ENCODE measurements around the gene FSD1L.

FSD1L gene

GRCh38 chr9:105421154-105421553 lies 26.7 kb upstream of the FSD1L start:
- Mint-ChIP-seq H3K27me3 (ENCODE audit: low read depth) (peaks cover 13% of the 10 kb centered on the region), H3K4me1 (ENCODE audit: low read depth) (peaks cover 9% of the 10 kb centered on the region), H3K27ac (no peak overlapping the region), H3K36me3 (ENCODE audit: low read depth) (no peaks in the 10 kb centered on the region), H3K4me3 (no peak overlapping the region), H3K9me3 (no peaks in the 10 kb centered on the region)
- DNase-seq (ENCODE audit: low spot score) = no peak

- Mint-ChIP-seq H3K9me3 (no peaks in the 10 kb centered on the region), H3K4me1 (ENCODE audit: low read depth) (peaks cover 2% of the 10 kb centered on the region), H3K27ac (no peak overlapping the region), H3K4me3 (no peak overlapping the region), H3K36me3 (ENCODE audit: low read depth) (no peaks in the 10 kb centered on the region), H3K27me3 (ENCODE audit: low read depth) (peaks cover 15% of the 10 kb centered on the region)
- no peak for DNase-seq (ENCODE audit: low spot score)
These were observed 26.0 kb upstream of the FSD1L start for GRCh38 chr9:105421864-105422263.

DNA sequence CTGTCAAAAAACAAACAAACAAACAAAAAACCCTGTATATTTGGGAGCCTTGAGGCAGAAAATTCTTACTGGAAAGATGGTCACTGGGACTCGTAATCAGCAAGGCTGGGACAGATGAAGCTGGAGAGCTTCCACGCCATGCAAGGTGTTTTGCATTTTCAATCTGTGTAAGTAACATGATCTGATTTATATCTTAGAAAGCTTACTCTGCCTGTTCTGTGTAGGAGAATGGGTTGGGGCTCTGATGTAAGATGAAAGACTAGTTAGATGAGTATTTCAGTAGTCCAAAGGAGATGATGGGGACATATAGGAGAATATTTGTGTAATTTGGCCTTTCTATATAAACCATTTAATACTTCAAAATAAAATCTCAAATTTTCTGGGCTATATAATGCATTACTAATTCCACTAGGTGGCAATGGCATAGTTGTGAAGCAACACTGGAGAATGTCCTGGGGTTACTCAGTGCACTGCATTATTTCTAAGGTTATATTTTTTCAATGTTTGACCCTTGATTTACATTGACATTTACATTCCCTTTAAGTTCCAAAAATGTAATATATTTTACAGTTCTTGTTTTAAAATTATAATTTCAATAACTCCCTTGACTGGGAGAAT lies 21.9 kb upstream of the FSD1L start:
- no peak overlapping the region for H3K27ac Mint-ChIP-seq
- no peaks in the 10 kb centered on the region for H3K9me3 Mint-ChIP-seq
- DNase-seq (ENCODE audit: low spot score) = no peak
- no peaks in the 10 kb centered on the region for H3K4me1 Mint-ChIP-seq (ENCODE audit: low read depth)
- no peak overlapping the region for H3K4me3 Mint-ChIP-seq
- no peaks in the 10 kb centered on the region for H3K36me3 Mint-ChIP-seq (ENCODE audit: low read depth)
- peaks cover 18% of the 10 kb centered on the region for H3K27me3 Mint-ChIP-seq (ENCODE audit: low read depth)

GRCh38 chr9:105426657-105427056 lies 21.2 kb upstream of the FSD1L start:
- Mint-ChIP-seq H3K27ac (no peak overlapping the region), H3K27me3 (ENCODE audit: low read depth) (peaks cover 18% of the 10 kb centered on the region), H3K4me1 (ENCODE audit: low read depth) (no peaks in the 10 kb centered on the region), H3K9me3 (no peaks in the 10 kb centered on the region), H3K36me3 (ENCODE audit: low read depth) (no peaks in the 10 kb centered on the region), H3K4me3 (no peak overlapping the region)
- no peak for DNase-seq (ENCODE audit: low spot score)

- H3K36me3 Mint-ChIP-seq (ENCODE audit: low read depth) = no peaks in the 10 kb centered on the region
- no peaks in the 10 kb centered on the region for H3K4me1 Mint-ChIP-seq (ENCODE audit: low read depth)
- H3K4me3 Mint-ChIP-seq = no peak overlapping the region
- H3K27ac Mint-ChIP-seq = no peak overlapping the region
- H3K9me3 Mint-ChIP-seq = no peaks in the 10 kb centered on the region
- peaks cover 14% of the 10 kb centered on the region for H3K27me3 Mint-ChIP-seq (ENCODE audit: low read depth)
- DNase-seq (ENCODE audit: low spot score) = no peak
These were observed 16.2 kb upstream of the FSD1L start for GRCh38 chr9:105431424-105432246.

DNA sequence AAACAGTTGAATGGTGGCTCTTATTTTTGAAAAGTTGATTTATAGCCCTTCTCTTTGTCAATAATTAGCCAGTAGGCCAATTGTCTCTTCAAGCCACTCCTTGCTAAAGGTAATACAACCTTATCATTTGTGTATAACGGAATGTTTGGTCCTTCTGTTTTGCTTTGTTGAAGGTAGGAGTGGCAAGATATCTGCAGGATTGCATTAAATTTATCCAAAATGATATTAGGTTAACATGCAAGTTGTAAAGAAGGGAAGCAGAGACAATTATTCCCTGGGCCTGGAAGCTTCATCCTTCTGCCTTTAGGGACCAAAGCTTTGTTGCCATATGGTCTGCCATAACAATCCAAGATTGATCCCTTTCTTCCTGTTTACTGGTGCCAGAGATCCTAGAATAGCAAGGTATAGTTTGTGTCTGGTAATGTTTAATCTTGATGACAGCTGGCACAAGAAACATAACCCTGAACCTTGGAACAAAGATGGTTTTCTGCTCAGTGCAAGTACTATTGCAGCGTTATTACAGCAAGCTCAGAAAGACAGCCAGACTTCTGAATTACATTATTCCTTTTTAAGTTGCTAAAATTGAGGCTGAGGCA lies 15.5 kb upstream of the FSD1L start:
- Mint-ChIP-seq H3K27me3 (ENCODE audit: low read depth) (peaks cover 11% of the 10 kb centered on the region), H3K9me3 (no peaks in the 10 kb centered on the region), H3K36me3 (ENCODE audit: low read depth) (no peaks in the 10 kb centered on the region), H3K4me1 (ENCODE audit: low read depth) (no peaks in the 10 kb centered on the region), H3K4me3 (no peak overlapping the region), H3K27ac (no peak overlapping the region)
- no peak for DNase-seq (ENCODE audit: low spot score)

DNA sequence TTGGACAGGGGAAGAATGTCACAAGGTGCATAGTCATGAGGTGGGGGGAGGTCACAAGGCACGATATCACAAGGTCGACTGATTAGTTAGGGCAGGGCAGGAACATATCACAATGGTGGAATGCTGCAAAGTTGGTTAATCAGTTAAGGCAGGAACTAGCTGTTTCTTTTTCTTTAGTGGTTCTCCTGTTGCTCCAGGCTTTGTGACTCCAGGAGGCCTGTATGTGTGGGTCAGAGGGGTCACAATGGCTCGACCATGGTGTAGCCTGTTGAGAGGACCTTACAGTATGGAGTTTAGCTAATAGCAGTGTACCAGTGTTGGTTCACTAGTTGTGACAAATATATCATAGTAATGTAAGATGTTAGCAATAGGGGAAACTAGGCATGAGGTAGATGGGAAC lies 12.4 kb upstream of the FSD1L start:
- no peak for DNase-seq (ENCODE audit: low spot score)
- no peak overlapping the region for H3K4me3 Mint-ChIP-seq
- no peaks in the 10 kb centered on the region for H3K36me3 Mint-ChIP-seq (ENCODE audit: low read depth)
- peaks cover 17% of the 10 kb centered on the region for H3K27me3 Mint-ChIP-seq (ENCODE audit: low read depth)
- H3K27ac Mint-ChIP-seq = no peak overlapping the region
- no peaks in the 10 kb centered on the region for H3K9me3 Mint-ChIP-seq
- no peaks in the 10 kb centered on the region for H3K4me1 Mint-ChIP-seq (ENCODE audit: low read depth)

DNA sequence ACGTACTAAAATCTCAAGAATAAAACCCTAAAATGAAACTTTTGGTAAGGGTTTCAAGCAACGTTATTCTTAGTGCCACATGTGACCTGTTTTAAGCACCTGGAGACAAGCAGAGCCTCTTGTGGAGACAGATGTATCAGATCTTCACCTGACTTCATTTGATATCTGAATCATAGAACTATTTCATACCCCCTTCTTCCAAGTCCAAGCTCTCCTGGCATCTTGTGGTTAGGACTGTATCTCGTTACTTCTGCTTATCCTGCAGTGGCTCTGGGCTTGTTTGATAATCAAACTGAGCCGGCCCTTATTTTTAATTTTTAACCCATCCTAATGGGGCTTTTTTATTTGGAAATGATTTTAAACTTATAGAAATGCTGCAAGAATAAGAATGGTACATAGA lies 11.1 kb upstream of the FSD1L start:
- Mint-ChIP-seq H3K27ac (no peak overlapping the region), H3K4me3 (no peak overlapping the region), H3K27me3 (ENCODE audit: low read depth) (peaks cover 18% of the 10 kb centered on the region), H3K9me3 (no peaks in the 10 kb centered on the region), H3K36me3 (ENCODE audit: low read depth) (no peaks in the 10 kb centered on the region), H3K4me1 (ENCODE audit: low read depth) (no peaks in the 10 kb centered on the region)
- no peak for DNase-seq (ENCODE audit: low spot score)

DNA sequence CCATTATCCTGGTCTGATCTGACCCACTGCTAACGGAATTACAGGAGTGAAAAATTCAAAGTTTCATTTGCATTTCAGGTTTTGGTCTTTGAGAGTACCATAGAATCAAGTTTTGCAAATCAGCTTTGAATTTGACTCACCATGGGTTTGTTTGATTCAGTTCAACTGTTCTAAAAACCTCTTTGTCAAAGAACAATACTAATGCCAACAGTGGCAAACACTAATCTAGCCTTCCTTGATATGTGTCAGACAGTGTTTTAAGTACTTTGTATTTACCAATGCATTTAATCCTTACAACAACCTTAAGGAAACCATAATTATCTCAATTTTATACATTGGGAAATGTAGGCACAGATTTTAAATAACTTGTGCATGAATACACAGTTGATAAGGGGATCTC lies 10.1 kb upstream of the FSD1L start:
- no peaks in the 10 kb centered on the region for H3K36me3 Mint-ChIP-seq (ENCODE audit: low read depth)
- no peak for DNase-seq (ENCODE audit: low spot score)
- no peaks in the 10 kb centered on the region for H3K4me1 Mint-ChIP-seq (ENCODE audit: low read depth)
- no peak overlapping the region for H3K4me3 Mint-ChIP-seq
- H3K27ac Mint-ChIP-seq = no peak overlapping the region
- H3K27me3 Mint-ChIP-seq (ENCODE audit: low read depth) = peaks cover 14% of the 10 kb centered on the region
- no peaks in the 10 kb centered on the region for H3K9me3 Mint-ChIP-seq

DNA sequence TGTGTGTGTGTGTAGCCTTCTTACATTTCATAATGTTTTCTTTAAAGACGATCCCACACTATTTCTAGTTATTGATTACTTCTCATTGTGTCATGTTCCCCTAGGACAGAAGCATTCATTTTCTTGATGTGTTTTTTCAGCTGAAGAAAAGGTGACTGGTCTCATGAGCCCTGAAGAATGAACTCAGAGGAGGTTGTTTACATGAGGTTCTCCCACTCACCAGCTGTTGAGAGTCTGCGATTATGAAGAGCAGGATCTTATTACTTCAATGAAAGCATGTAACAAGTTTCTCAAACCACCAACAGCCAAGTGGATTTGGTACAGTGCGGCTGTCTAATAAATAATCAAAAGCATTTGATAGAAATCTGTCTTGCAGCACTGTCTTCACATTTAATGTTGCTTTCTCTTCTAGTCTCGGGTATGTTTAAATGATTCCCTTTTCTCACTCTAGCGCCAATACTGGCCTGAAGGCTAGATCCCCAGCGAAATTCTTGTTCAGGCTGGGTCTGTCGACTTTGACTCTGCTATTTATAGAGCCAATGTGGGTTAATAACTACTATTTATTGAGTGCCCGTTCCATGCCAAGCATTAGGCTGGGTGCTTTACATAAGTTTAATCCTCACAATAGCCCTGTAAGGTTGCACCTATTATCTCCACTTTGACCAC lies 9.6 kb upstream of the FSD1L start:
- Mint-ChIP-seq H3K27ac (no peak overlapping the region), H3K9me3 (no peaks in the 10 kb centered on the region), H3K4me3 (no peak overlapping the region), H3K4me1 (ENCODE audit: low read depth) (no peaks in the 10 kb centered on the region), H3K27me3 (ENCODE audit: low read depth) (peaks cover 14% of the 10 kb centered on the region), H3K36me3 (ENCODE audit: low read depth) (no peaks in the 10 kb centered on the region)
- DNase-seq (ENCODE audit: low spot score) = no peak

DNA sequence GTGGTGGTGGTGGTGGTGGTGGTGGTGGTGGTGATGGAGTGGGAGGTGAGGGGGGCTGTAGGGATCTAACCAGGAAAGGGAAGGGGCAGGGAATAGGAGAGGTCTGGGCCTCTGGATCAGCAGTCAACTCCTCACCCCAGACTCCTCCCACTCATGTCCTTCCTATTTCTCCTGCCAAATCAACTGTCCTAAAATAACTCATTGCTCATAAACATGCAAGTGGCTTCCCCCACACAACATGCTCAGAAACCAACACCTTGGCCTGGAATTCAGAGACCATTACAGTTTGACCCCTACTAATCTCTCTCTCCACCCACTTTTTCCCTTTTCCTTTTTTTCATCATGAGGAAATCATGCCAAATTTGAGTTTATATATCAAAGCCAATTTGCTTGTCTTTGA lies 8.4 kb upstream of the FSD1L start:
- H3K4me1 Mint-ChIP-seq (ENCODE audit: low read depth) = no peaks in the 10 kb centered on the region
- H3K27me3 Mint-ChIP-seq (ENCODE audit: low read depth) = peaks cover 12% of the 10 kb centered on the region
- no peaks in the 10 kb centered on the region for H3K36me3 Mint-ChIP-seq (ENCODE audit: low read depth)
- DNase-seq (ENCODE audit: low spot score) = no peak
- H3K27ac Mint-ChIP-seq = no peak overlapping the region
- H3K9me3 Mint-ChIP-seq = no peaks in the 10 kb centered on the region
- no peak overlapping the region for H3K4me3 Mint-ChIP-seq

DNA sequence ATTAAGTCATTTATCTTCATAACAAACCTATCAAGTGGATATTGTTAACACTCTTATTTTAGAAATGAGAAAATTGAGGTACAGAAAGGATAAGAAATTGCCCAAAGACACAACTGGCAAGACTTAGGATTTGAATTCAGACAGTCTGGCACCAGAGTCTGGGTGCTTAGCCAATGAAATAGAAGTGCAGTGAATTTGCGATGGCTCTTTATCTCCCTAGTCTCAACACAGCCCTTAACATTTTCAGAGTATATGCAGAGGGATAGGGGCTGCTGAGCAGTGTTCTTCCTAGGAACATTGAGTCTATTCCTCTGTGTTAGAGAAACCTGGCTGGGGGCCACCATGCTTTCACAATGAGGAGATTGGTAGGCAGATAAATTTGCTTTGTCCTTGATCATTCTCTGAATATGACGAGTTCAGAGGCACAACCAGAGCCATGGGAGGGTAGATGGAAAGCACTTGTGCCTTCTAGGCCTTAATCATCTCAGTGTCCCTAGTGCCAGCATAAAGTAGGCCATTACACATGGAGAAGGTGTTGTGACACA lies 6.1 kb upstream of the FSD1L start:
- Mint-ChIP-seq H3K27me3 (ENCODE audit: low read depth) (peaks cover 12% of the 10 kb centered on the region), H3K9me3 (no peaks in the 10 kb centered on the region), H3K27ac (no peak overlapping the region), H3K4me1 (ENCODE audit: low read depth) (peaks cover 2% of the 10 kb centered on the region), H3K4me3 (no peak overlapping the region), H3K36me3 (ENCODE audit: low read depth) (no peaks in the 10 kb centered on the region)
- no peak for DNase-seq (ENCODE audit: low spot score)

DNA sequence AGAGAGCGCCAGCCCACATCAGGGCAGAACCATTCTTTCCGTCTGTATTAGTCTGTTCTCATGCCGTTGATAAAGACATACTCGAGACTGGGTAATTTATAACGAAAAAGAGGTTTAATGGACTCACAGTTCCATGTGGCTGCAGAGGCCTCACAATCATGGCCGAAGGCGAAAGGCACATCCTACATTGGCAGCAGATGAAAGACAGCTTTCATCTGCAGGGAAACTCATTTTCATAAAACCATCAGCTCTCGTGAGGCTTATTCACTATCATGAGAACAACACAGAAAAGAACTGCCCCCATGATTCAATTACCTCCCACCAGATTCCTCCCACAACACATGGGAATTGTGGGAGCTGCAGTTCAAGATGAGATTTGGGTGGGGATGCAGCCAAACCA lies 4.7 kb upstream of the FSD1L start:
- no peaks in the 10 kb centered on the region for H3K9me3 Mint-ChIP-seq
- DNase-seq (ENCODE audit: low spot score) = no peak
- peaks cover 7% of the 10 kb centered on the region for H3K4me1 Mint-ChIP-seq (ENCODE audit: low read depth)
- H3K4me3 Mint-ChIP-seq = no peak overlapping the region
- H3K36me3 Mint-ChIP-seq (ENCODE audit: low read depth) = no peaks in the 10 kb centered on the region
- no peak overlapping the region for H3K27ac Mint-ChIP-seq
- peaks cover 10% of the 10 kb centered on the region for H3K27me3 Mint-ChIP-seq (ENCODE audit: low read depth)

DNA sequence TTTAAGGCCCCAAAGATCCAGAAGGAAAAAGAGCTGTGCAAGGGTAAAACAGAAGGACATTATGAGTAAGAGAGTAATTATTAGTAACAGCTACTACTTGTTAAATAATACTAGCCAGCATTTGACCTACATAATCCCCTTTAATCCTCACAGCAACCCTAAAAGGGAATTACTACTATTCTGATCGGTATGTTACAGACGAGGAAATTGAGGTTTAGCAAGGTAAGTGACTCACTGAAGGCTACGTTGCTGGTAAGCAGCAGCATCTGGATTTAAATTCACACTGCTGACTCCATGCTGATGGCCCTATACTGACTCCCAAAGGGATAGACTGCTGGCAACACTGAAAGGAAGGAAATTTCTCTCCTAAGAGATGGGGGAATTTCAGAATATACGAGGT lies 3.7 kb upstream of the FSD1L start:
- Mint-ChIP-seq H3K9me3 (no peaks in the 10 kb centered on the region), H3K27ac (no peak overlapping the region), H3K4me1 (ENCODE audit: low read depth) (peaks cover 14% of the 10 kb centered on the region), H3K36me3 (ENCODE audit: low read depth) (no peaks in the 10 kb centered on the region), H3K27me3 (ENCODE audit: low read depth) (peaks cover 8% of the 10 kb centered on the region), H3K4me3 (no peak overlapping the region)
- DNase-seq (ENCODE audit: low spot score) = no peak
